Osteocyte (in vitro differentiated cells): Measurements from ENCODE around the gene PLAAT4. TPM values are rescaled to one million over a fixed set of nuclear protein-coding genes. Genes with fewer than 3 reads are reported as not detected.

Experiments
- DNase-seq: peaks from one replicate; pipeline ENCODE4 v3.0.0; 2021; ENCODE audit warnings: mixed read lengths; ENCODE audit not compliant: unreplicated experiment; ENCODE audit errors: extremely low spot score
- H3K27ac Mint-ChIP-seq: one replicate; pipeline ENCODE4 v1.8.0; 2021; ENCODE audit warnings: mild to moderate bottlenecking, mixed read lengths; ENCODE audit not compliant: unreplicated experiment
- H3K27me3 Mint-ChIP-seq: one replicate; pipeline ENCODE4 v1.8.0; 2021; ENCODE audit warnings: mixed read lengths; ENCODE audit not compliant: unreplicated experiment
- H3K36me3 Mint-ChIP-seq: one replicate; pipeline ENCODE4 v1.8.0; 2021; ENCODE audit warnings: mixed read lengths; ENCODE audit not compliant: unreplicated experiment
- H3K4me1 Mint-ChIP-seq: one replicate; pipeline ENCODE4 v1.8.0; 2021; ENCODE audit warnings: mixed read lengths; ENCODE audit not compliant: unreplicated experiment
- H3K4me3 Mint-ChIP-seq: one replicate; pipeline ENCODE4 v1.8.0; 2021; ENCODE audit warnings: mild to moderate bottlenecking, moderate library complexity, mixed read lengths; ENCODE audit not compliant: unreplicated experiment
- H3K9me3 Mint-ChIP-seq: one replicate; pipeline ENCODE4 v1.8.0; 2021; ENCODE audit warnings: mixed read lengths; ENCODE audit not compliant: unreplicated experiment
- total RNA-seq: library from RNA; stranded (reverse); gene quantifications from 2 replicates; pipeline ENCODE4 v1.2.1, GENCODE V29; 2021
- TF ChIP-seq, protein P1 (sequence below): fragments of 200-600 bp; sonication (generic); IDR thresholded peaks from 2 replicates; pipeline ENCODE4 v1.5.0; 2021; ENCODE audit warnings: antibody characterized with exemption, mild to moderate bottlenecking, moderate library complexity

Gene PLAAT4
- total RNA-seq, 1 donor from 2014 or later, result 8.5 TPM

DNA sequence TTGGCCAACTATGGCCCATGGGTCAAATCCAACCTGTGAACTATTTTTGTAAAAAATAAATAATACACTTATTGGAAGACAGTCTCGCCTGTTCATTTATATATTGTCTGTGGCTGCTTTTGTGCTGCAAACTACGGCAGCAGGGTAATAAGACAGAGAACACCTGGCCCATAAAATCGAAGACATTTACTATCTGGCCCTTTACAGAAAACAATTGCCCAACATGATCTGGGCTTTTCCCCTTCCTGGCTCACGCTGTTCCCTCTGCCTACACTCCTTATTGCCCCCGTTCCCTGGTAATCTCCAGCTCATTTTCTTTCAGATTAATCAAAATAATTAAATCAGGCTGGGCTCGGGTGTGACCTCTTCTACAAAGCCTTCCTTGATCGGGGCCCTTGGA, 21.0 kb downstream of the PLAAT4 start:
- H3K27me3 Mint-ChIP-seq, result peaks cover 38% of the 10 kb centered on the region
- TF ChIP-seq, protein P1, sequence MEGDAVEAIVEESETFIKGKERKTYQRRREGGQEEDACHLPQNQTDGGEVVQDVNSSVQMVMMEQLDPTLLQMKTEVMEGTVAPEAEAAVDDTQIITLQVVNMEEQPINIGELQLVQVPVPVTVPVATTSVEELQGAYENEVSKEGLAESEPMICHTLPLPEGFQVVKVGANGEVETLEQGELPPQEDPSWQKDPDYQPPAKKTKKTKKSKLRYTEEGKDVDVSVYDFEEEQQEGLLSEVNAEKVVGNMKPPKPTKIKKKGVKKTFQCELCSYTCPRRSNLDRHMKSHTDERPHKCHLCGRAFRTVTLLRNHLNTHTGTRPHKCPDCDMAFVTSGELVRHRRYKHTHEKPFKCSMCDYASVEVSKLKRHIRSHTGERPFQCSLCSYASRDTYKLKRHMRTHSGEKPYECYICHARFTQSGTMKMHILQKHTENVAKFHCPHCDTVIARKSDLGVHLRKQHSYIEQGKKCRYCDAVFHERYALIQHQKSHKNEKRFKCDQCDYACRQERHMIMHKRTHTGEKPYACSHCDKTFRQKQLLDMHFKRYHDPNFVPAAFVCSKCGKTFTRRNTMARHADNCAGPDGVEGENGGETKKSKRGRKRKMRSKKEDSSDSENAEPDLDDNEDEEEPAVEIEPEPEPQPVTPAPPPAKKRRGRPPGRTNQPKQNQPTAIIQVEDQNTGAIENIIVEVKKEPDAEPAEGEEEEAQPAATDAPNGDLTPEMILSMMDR, result no peak
- no peaks in the 10 kb centered on the region for H3K4me1 Mint-ChIP-seq
- no peak overlapping the region for H3K27ac Mint-ChIP-seq
- DNase-seq, result peak; percentile 13
- no peaks in the 10 kb centered on the region for H3K36me3 Mint-ChIP-seq
- no peak overlapping the region for H3K4me3 Mint-ChIP-seq
- no peaks in the 10 kb centered on the region for H3K9me3 Mint-ChIP-seq

DNA sequence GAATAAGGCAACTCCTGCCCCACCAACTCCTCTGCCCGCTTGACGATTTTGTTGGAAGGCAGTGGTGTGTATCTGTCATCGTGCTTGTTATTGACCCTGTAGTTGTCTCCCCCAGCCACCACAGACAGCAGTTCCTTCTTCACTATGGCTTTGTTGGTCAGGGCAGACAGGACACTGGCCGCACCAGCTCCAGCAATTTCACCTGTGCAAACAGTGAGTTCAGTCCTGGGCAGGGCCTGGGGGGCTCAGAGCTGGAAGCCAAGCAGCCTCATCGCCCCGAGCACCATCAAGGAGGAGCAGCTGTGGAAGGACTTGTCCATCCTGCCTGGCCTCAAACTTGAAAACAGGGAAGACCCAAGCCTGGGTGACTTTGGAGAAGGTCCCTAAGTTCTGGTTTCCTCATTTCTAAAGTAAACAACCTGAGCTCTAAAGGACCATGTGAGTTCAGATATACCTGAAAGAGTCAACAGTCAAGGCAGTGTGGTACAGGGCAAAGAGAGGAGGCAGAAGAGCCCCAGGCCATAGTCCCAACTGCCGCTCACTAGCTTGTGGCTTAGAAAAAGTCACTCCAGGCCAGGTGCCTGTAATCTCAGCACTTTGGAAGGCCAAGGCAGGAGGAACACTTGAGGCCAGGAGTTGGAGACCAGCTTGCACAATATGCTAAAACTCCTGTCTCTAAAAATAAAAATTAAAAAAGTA, 22.0 kb downstream of the PLAAT4 start:
- TF ChIP-seq, protein P1, result no peak
- peak; percentile 23 for DNase-seq
- H3K4me3 Mint-ChIP-seq, result no peak overlapping the region
- H3K9me3 Mint-ChIP-seq, result no peaks in the 10 kb centered on the region
- no peak overlapping the region for H3K27ac Mint-ChIP-seq
- H3K4me1 Mint-ChIP-seq, result no peaks in the 10 kb centered on the region
- no peaks in the 10 kb centered on the region for H3K36me3 Mint-ChIP-seq
- H3K27me3 Mint-ChIP-seq, result peaks cover 40% of the 10 kb centered on the region

DNA sequence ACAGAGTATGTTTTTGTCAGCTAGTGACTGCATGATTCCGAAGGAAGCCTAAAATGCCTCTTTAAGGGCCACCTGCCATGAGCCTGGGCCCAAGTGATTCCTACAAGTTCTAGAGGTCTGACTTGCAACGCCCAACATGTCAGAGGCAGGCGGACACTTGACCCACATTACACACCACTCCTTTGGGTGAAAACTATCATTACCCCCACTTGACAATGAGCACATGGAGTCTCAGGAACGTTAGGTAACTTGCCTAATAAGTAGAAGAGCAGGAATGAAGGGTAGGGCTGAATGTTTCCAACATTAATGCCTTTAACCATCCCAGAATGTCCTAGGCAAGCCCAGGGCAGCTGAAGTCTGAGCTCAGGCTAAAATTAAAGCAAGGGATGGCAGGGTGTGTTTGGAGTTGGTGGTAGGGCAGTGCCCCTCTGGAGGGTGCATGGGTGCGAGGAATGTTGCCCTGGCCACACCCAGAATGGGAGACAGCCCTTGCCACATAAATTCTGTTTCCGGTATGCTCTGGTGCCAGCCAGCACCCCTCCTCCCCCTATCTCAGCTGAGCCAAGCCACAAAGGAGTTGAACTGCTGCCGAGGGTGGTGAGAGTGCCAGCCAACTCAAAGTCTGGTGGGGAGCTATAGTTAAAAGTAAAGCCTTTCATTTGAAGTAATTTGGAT, 24.0 kb downstream of the PLAAT4 start:
- Mint-ChIP-seq H3K9me3 (no peaks in the 10 kb centered on the region), H3K4me1 (no peaks in the 10 kb centered on the region), H3K27ac (no peak overlapping the region), H3K4me3 (no peak overlapping the region), H3K36me3 (no peaks in the 10 kb centered on the region), H3K27me3 (peaks cover 33% of the 10 kb centered on the region)
- TF ChIP-seq, protein P1, result no peak
- DNase-seq, result peak; percentile 53

DNA sequence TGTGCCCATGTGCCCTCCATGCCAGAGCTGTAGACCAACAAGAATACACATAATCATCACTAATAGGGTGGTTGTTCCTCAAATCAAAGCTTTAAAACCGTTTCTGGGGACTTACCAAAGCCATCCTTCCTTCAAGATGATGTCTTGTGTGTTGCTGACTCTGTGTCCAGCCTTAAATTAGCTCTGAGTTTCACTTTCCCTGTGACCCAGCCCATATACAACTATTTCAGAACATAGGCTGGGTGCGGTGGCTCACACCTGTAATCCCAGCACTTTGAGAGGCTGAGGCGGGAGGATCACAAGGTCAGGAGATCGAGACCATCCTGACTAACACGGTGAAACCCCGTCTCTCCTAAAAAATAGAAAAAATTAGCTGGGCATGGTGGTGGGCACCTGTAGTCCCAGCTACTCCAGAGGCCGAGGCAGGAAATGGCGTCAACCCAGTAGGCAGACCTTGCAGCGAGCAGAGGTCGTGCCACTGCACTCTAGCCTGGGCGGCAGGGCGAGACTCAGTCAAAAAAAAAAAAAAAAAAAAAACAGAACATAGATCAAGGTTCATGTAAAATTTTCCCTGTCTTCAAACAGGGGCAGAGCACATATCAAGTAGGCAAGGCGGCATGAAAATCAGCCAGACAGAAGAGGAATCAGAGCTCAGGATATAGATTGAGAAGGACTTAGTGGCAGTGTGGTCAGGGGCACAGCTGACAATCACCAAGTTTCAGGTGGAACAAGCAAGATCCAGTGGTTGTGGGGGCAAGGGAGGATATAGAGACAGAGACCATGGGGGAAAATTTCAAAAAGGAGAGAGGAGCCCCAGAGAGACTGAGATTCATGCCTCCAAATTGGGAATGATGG, 26.8 kb downstream of the PLAAT4 start, which contains the start of gene PLAAT2:
TSS of gene PLAAT2 (minus strand) at position 179 of the 855 bp plus-strand sequence. CDS start at position 124, 55 bp downstream.
- Mint-ChIP-seq H3K27me3 (peaks cover 18% of the 10 kb centered on the region), H3K4me3 (no peak within 1 kb of the TSS), H3K36me3 (no peaks in the 10 kb centered on the region), H3K4me1 (peaks cover 9% of the 10 kb centered on the region), H3K9me3 (no peaks in the 10 kb centered on the region), H3K27ac (no peak within 1 kb of the TSS)
- TF ChIP-seq, protein P1, result no peak
- no peak for DNase-seq
